HG03108 (cell line): ENCODE results near the gene SH2D3A.
"Not testable (repeated sequence)": the region's sequence is repeated elsewhere in the genome, so short reads cannot be mapped to it uniquely, and the experiment has no call there.

Experiments
- ATAC-seq: cut with Tn5 transposase; IDR thresholded peaks from one replicate; pipeline ENCODE4 v1.9.1; 2021; ENCODE audit warnings: moderate library complexity; ENCODE audit not compliant: unreplicated experiment

The SH2D3A gene

DNA sequence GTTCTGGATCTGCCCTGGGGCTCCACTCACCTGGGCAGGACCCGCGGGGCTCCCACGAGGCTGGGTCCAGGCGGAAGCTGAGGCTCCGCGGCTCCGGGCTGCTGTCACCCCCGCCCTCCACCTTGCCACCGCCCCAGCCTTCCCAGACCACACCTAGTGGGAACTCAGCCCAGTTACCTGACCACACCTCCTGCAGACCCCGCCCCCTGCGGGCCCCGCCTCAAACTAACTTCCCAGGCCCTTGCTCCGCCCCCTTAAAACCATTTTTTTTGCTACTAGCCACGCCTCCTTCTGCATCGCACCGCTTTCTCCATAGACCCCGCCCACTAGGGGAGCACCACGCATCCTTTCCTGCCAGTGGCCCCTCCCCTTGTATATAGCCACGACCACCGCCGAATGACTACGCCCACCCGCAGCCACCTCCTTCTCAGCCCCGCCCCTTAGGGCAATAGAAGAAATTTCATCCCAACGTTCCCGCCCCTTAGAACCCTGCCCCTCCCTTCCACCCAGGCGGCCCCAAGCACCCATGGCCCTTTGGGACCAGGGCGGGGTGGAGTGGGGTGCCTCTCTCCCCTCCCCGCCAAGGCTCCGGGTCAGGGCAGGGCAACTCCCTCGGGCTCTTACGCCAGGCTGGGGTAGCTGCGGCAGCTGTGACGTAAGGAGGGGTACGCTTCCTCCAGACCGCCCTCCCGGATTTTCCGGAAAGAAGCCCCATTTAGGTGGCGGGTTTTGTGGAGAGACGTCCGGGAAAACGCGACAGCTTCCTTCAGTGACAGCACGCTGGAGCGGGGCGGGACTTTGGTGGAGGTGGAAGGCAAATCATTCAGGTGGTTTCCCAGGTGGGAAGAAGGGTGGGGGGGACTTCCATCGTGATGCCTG is at the start of gene SH2D3A:
Gene SH2D3A, minus strand, starts transcription at position 79 of the 879 bp plus-strand sequence. CDS start 3,687 bp downstream, outside the sequence.
- peak; percentile 59 for ATAC-seq

GRCh38 chr19:6813659-6814058 is 46.4 kb upstream of the SH2D3A start:
- ATAC-seq: no peak

DNA sequence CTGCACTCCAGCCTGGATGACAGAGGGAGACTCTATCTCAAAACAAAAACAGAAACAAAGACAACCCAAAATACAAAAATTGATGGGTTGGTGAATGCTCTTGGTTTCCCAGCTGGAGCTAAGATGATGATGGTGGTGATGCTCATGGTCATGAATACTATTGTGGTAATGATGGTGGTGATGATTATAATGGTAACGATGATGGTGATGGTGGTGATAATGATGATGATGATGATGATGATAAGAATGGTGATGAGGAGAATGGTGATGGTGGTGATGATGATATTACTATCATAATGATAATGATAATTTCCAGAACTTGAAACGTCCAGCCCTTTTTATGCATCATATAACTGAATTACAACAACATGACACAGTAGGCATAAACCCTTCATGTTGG is 45.4 kb upstream of the SH2D3A start:
- ATAC-seq: no peak

GRCh38 chr19:6811906-6812305 is 44.7 kb upstream of the SH2D3A start:
- ATAC-seq: no peak

GRCh38 chr19:6811378-6811777 is 44.1 kb upstream of the SH2D3A start:
- no peak for ATAC-seq

- ATAC-seq: no peak
Observed at GRCh38 chr19:6809262-6809661, 42.0 kb upstream of the SH2D3A start.

DNA sequence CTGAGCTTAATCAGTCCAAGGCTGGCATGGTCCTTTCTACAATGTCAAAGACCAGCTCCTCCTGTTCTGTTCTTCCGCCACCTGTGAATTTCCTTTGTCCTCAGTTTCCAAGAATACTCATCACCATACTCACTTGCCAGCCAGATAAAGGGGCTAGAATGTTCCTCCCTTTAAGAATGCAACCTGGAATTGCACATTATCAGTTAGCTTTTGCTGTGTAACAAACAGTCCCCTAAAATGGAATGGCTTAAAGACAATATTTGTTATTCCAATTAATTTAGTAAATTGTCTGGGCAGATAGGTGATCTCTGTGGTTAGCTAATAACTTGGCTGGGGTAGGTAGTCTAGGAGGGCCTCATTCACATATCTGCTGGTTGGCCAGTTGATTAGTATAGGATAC is 41.3 kb upstream of the SH2D3A start:
- no peak for ATAC-seq

DNA sequence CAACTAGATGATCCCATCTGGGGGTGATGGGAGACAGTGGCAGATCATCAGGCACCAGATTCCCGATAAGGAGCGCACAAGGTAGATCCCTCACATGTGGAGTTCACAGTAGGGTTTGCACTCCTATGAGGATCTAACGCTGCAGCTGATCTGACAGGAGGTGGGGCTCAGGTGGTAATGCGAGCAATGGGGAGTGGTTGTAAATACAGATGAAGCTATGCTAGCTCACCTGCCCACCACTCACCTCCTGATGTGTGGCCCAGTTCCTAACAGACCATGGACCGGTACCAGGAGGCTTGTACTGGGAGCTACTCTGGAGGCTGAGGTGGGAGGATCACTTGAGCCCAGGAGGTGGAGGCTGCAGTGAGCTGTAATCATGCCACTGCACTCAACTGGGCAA is 40.1 kb upstream of the SH2D3A start:
- ATAC-seq: no peak

DNA sequence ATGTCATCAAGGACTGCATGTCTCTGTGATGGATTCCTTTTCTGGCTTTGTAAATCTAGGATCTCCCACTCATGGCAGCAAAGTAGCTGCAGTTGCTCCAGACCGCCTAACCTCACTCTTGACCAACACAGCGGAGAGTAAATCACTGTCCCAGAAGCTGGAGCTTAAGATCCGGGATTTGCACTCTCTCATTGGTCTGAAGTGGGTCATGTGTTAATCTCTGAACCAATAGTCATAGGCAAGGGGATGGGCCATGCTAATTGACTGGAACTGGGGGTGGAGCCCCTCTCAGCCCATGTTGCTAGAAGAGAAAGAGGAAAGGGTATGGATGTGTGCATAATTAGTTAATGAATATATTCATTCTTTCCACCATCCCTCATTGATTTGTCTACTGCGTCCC is 39.3 kb upstream of the SH2D3A start:
- ATAC-seq: no peak

GRCh38 chr19:6803036-6803404 is 35.8 kb upstream of the SH2D3A start:
- ATAC-seq: no peak

- ATAC-seq: peak; percentile 50
Observed at GRCh38 chr19:6802336-6803035, 35.3 kb upstream of the SH2D3A start.

- ATAC-seq: no peak
Observed at GRCh38 chr19:6801485-6802086, 34.4 kb upstream of the SH2D3A start.

- no peak for ATAC-seq
Observed at GRCh38 chr19:6800991-6801484, 33.8 kb upstream of the SH2D3A start.

DNA sequence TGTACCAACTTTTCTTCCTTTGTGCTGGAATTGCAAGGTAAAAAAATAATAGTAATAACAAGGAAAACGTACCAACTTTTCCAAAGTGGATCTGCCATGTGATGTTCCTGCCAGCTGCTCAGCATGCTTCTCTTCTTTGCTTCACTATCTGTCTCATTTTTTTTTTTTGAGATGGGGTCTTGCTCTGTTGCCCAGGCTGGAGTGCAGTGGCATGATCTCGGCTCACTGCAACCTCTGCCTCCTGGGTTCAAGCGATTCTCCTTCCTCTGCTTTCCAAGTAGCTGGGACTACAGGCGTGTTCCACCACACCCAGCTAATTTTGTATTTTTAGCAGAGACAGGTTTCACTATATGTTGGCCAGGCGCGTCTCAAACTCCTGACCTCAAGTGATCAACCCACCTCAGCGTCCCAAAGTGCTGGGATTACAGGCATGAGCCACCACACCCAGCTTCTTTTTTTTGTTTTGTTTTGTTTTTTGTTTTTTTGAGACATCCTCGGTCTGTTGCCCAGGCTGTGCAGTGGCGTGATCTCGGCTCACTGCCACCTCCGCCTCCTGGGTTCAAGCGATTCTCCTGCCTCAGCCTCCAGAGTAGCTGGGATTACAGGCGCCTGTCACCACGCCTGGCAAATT is 33.0 kb upstream of the SH2D3A start:
- not testable (repeated sequence) for ATAC-seq

GRCh38 chr19:6797646-6798045 is 30.4 kb upstream of the SH2D3A start:
- ATAC-seq: no peak

GRCh38 chr19:6796278-6796677 is 29.0 kb upstream of the SH2D3A start:
- ATAC-seq: no peak

DNA sequence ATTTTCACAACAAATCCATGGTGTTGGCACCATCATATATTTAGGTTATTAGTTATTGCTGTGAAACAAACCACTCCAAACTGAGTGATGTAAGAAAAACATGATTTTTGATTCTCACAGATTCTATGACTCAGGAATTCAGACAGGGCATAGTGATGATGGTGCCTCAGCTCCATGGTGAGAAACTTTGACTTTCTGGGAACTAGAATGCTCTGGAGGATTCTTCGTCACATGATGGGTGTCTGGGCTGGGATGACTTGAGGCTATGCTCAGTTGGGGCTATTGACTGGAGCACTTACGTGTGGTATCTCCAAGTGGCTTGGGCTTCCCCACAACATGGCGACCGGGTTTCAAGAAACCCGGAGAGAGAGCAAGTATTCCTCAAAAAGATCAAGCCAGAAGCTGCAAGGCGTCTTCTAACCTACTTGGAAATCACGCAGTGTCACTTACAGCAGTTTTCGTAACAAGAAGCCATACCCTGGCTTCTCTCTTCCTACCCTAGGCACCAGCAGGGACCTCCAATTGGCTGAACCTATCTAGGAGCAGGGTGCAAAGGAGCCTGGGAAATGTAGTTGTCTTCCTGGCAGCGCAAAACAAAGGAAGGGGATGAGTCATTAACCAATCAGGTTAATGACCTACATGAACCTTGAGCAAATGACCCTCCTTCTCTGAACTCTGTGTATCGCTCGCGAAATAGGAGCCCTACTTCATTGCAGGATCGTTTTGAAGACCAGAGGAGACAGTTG is 27.6 kb upstream of the SH2D3A start:
- ATAC-seq: no peak

DNA sequence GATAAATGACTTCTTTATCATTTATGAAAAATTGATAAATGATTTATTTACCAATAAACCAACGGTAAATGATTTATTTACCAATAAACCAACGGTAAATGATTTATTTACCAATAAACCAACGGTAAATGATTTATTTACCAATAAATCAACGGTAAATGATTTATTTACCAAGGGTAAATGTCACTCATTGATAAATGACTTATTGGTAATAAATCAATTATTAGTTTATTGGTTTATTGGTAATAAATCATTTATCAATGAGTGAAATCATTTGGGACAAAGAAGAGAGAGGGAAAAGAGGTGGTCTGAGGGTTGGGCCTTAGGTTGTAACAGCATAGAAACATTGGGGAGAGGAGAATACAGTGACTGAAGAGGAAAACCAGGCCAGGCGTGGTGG is 26.7 kb upstream of the SH2D3A start:
- ATAC-seq: no peak

- no peak for ATAC-seq
Observed at GRCh38 chr19:6793411-6793810, 26.2 kb upstream of the SH2D3A start.

- no peak for ATAC-seq
Observed at GRCh38 chr19:6791237-6791636, 24.0 kb upstream of the SH2D3A start.
